ENCODE measurements around the gene MALSU1.

DNA sequence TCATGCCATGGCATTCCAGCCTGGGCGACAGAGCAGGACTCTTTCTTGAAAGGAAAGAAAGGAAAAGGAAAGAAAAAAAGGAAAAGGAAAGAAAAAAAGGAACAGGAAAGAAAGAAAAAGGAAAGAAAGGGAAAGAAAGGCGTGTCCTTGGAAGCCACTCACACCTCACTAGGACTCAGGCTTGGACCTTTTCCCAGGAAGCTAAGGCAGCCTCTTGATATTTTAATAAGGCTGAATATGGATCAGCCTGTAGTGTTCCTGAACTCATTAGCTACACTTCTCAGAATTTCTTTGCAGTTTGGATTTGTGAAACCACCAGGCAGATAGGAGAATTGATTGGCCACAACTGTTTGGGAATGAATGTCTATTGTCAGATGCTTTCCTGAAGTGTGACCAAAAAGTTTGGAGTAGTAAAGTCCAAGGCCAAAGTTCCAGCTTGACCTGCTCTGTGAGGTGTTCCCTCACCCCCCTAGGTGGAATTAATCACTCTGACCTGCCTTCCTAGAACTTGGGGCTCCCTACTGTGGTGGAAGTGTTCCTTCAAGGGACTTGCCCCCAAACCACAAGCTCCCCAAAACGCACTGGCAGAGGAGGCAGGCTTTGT is 7.1 kb upstream of the MALSU1 start:
- TF ChIP-seq POLR2A (IDR thresholded peaks at IDR 0.05) (no peak), POLR2AphosphoS5 (IDR thresholded peaks at IDR 0.05) (no peak)
- TF ChIP-seq, protein P1, sequence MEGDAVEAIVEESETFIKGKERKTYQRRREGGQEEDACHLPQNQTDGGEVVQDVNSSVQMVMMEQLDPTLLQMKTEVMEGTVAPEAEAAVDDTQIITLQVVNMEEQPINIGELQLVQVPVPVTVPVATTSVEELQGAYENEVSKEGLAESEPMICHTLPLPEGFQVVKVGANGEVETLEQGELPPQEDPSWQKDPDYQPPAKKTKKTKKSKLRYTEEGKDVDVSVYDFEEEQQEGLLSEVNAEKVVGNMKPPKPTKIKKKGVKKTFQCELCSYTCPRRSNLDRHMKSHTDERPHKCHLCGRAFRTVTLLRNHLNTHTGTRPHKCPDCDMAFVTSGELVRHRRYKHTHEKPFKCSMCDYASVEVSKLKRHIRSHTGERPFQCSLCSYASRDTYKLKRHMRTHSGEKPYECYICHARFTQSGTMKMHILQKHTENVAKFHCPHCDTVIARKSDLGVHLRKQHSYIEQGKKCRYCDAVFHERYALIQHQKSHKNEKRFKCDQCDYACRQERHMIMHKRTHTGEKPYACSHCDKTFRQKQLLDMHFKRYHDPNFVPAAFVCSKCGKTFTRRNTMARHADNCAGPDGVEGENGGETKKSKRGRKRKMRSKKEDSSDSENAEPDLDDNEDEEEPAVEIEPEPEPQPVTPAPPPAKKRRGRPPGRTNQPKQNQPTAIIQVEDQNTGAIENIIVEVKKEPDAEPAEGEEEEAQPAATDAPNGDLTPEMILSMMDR (IDR thresholded peaks at IDR 0.05), result no peak
